Measurements from ENCODE around the gene PTEN.

DNA sequence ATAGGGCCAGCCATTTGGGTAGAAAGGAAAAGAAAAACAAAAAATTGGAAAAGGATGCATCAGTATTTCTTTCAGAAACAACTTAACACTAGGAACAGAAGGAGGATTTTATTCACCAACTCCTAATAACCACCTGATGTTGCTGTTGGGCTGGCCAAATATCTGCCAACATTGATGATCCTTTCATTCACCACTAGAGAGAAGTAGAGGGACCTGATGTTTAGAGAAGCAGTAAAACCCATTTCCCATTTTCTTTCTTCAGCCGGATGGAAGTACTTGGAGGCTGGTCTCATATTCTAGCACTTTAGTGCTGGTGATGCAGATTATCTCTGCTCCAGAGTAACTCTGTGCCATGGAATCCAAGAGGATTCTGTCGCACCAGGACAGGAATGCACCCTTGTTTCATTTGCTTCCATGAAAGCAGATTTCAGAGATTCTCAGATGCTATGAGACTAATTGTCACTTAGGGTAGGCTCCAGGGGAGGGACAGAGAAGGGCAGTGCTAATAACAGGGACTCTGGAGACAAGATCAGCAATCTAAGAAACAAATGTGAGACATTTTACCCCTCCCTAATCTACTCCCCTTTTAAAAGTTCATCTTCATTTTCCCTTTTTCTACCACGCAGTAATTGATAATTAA, 3.1 kb upstream of the PTEN start:
- TF ChIP-seq POLR2AphosphoS5 (IDR thresholded peaks at IDR 0.05; ENCODE audit: low read depth, low read length) (no peak), TAF1 (IDR thresholded peaks at IDR 0.05; ENCODE audit: borderline replicate concordance, insufficient read depth, low read length) (no peak)
